GM12891 (cell line): ENCODE results near the gene LY6G6F.

Experiments used
- PAX5 ChIP-seq: IDR thresholded peaks from 2 replicates; pipeline ENCODE4 v1.6.1; 2011; ENCODE audit warnings: low read length, moderate library complexity, mild to moderate bottlenecking; ENCODE audit not compliant: insufficient read depth, severe bottlenecking
- POLR2A ChIP-seq: IDR thresholded peaks from 2 replicates; pipeline ENCODE4 v1.6.1; 2011; ENCODE audit warnings: low read depth, low read length, control low read depth
- POLR2AphosphoS5 ChIP-seq: IDR thresholded peaks from 2 replicates; pipeline ENCODE4 v1.6.1; 2011; ENCODE audit warnings: low read depth, low read length, control low read depth
- TAF1 ChIP-seq: IDR thresholded peaks from 2 replicates; pipeline ENCODE4 v1.6.1; 2011; ENCODE audit warnings: low read depth, low read length, control low read depth

DNA sequence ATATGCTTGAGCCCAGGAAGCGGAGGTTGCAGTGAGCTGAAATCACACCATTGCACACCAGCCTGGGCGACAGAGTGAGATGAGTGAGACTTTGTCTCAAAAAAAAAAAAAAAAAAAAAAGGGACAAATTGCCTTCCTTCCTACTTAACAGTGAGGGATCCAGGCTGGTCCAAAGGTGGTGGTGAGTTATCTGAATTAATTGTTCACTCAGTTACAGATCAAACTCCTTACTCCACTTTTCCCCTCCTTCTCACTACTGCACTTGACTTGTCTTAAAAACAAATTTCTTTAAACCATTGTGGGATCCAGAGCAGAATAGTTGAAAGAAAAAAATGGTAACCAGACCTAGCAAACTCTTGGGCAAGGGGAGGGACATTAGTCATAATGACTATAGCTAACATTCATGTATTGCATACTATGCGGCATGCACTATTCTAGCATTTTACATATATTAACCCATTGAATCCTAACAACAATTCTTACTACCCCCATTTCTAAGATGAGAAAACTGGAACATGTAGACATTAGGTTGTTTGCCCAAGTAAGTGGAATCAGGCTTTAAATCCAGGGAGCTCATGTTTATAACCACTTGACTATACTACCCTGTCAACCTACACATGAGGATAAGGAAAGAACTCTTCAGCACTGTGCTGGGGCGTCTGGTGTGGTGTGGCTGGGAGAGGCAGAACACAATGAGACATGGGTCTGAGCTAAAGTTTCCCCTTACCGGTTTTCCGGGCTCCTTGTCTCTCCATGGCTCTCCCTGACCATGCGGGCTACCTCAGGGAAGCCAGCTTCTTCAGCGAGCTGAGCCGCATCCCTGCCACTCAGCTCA lies 43.3 kb upstream of the LY6G6F start:
- TF ChIP-seq TAF1 (no peak), POLR2A (no peak), POLR2AphosphoS5 (no peak), PAX5 (no peak)
